ENCODE data around the gene SLC66A2. TPM values are rescaled to one million over a fixed set of nuclear protein-coding genes. Genes with fewer than 3 reads are reported as not detected.

SLC66A2 gene
- total and polyA plus RNA-seq, 2 of the 13 experiments (the other 11 are each of a cell fraction or from before 2014, with no cell fraction given): 33.5 to 41.9 TPM

GRCh38 chr18:79963658-79964329 is 12.3 kb upstream of the SLC66A2 start (continued):
- TF ChIP-seq IKZF4 (CRISPR knock-in tag; IDR thresholded peaks at IDR 0.05; ENCODE audit: borderline replicate concordance, low read depth, not compliant biosample characterization): no peak
- no peak for TF ChIP-seq SMARCC2 (IDR thresholded peaks at IDR 0.05)
- TF ChIP-seq ZNF30 (CRISPR knock-in tag; IDR thresholded peaks at IDR 0.05): 0 out of 2 replicates have a peak, but pooled peaks have one; percentile 40
- TF ChIP-seq ZBTB33 (CRISPR knock-in tag; IDR thresholded peaks at IDR 0.05): peak; percentile 74; the same call in 1 of the 2 replicates
- no peak for TF ChIP-seq TGIF2 (CRISPR knock-in tag; IDR thresholded peaks at IDR 0.05)
- TF ChIP-seq WIZ (CRISPR knock-in tag; IDR thresholded peaks at IDR 0.05): no peak
- TF ChIP-seq SPEN (CRISPR knock-in tag; IDR thresholded peaks at IDR 0.05; ENCODE audit: low read depth): no peak
- 0 out of 2 replicates have a peak, but pooled peaks have one; percentile 5 for TF ChIP-seq ZNF337 (CRISPR knock-in tag; IDR thresholded peaks at IDR 0.05; ENCODE audit: borderline replicate concordance, low read depth)
- no peak for TF ChIP-seq KDM3A (CRISPR knock-in tag; IDR thresholded peaks at IDR 0.05; ENCODE audit: low read depth)
- TF ChIP-seq, protein P1, sequence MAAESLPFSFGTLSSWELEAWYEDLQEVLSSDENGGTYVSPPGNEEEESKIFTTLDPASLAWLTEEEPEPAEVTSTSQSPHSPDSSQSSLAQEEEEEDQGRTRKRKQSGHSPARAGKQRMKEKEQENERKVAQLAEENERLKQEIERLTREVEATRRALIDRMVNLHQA (CRISPR knock-in tag; IDR thresholded peaks at IDR 0.05): no peak
- no peak for TF ChIP-seq ZBTB1 (CRISPR knock-in tag; IDR thresholded peaks at IDR 0.05; ENCODE audit: borderline replicate concordance)
- no peak for TF ChIP-seq ZNF546 (CRISPR knock-in tag; conservative IDR thresholded peaks at IDR 0.05)
- no peak for TF ChIP-seq ZFP36L2 (CRISPR knock-in tag; IDR thresholded peaks at IDR 0.05)
- TF ChIP-seq SOX13 (IDR thresholded peaks at IDR 0.05): no peak
- no peak for TF ChIP-seq SOX13 (CRISPR knock-in tag; conservative IDR thresholded peaks at IDR 0.05 in 1 of 2, IDR thresholded peaks at IDR 0.05 in 1 of 2)
- no peak for TF ChIP-seq ZMYM4 (CRISPR knock-in tag; IDR thresholded peaks at IDR 0.05)
- TF ChIP-seq MTF1 (CRISPR knock-in tag; IDR thresholded peaks at IDR 0.05): no peak
- TF ChIP-seq ZNF496 (CRISPR knock-in tag; IDR thresholded peaks at IDR 0.05; ENCODE audit: insufficient replicate concordance): no peak
- no peak for TF ChIP-seq ZNF10 (CRISPR knock-in tag; IDR thresholded peaks at IDR 0.05; ENCODE audit: borderline replicate concordance, low read depth)
- TF ChIP-seq ZNF121 (CRISPR knock-in tag; IDR thresholded peaks at IDR 0.05): peak; percentile 97
